H1 (cell line): ENCODE measurements around the gene SMARCA2. TPM values are rescaled to one million over a fixed set of nuclear protein-coding genes. Genes with fewer than 3 reads are reported as not detected.
A peak's percentile ranks its signal among the peaks of the same experiment; 100 is the strongest.

Experiments used
- CTCF ChIA-PET: fragments of 300-600 bp; sonication (Branson Sonifier 250); formaldehyde crosslinking; loops from one replicate; lab custom pipeline; 2021; ENCODE audit not compliant: partially characterized antibody; lab: Charles Lee
- POLR2A ChIA-PET: fragments of 300-600 bp; sonication (Branson Sonifier 250); formaldehyde crosslinking; loops from one replicate; lab custom pipeline; 2021; ENCODE audit warnings: inconsistent platforms; ENCODE audit not compliant: partially characterized antibody; lab: Charles Lee
- DNase-seq, 2 experiments: peaks; one replicate each; pipeline versions ENCODE4 v3.0.0 to v3.0.0-alpha.2; 2010 to 2022; ENCODE audit warnings: low spot score in 2 of 2, low read depth in 1 of 2, mixed read lengths in 1 of 2
- FAIRE-seq: peaks from 2 replicates; lab custom pipeline; 2011; peaks lifted over from hg19 to GRCh38; lab: Jason Lieb, UNC
- H2AFZ ChIP-seq: 2 replicates; pipeline ENCODE4 v1.8.1; 2012; ENCODE audit warnings: low read length, inconsistent platforms
- H2AK5ac ChIP-seq: 2 replicates; pipeline ENCODE4 v1.6.1; 2013; ENCODE audit warnings: low read depth, low read length
- H2BK120ac ChIP-seq: replicated peaks from 2 replicates; pipeline ENCODE3; 2013; ENCODE audit warnings: low read depth, low read length, inconsistent platforms
- H2BK12ac ChIP-seq: 2 replicates; pipeline ENCODE4 v1.6.1; 2013; ENCODE audit warnings: low read depth, low read length
- H2BK15ac ChIP-seq: 2 replicates; pipeline ENCODE4 v1.6.1; 2013; ENCODE audit warnings: low read length
- H2BK20ac ChIP-seq: 2 replicates; pipeline ENCODE4 v1.6.1; 2013; ENCODE audit warnings: low read length
- H2BK5ac ChIP-seq: 2 replicates; pipeline ENCODE4 v1.6.1; 2013; ENCODE audit warnings: low read depth, low read length
- H3K14ac ChIP-seq: 2 replicates; pipeline ENCODE4 v1.6.1; 2013; ENCODE audit warnings: inconsistent platforms; ENCODE audit not compliant: insufficient read length
- H3K18ac ChIP-seq: 2 replicates; pipeline ENCODE4 v1.6.1; 2013; ENCODE audit warnings: low read length; ENCODE audit errors: extremely low read depth
- H3K23ac ChIP-seq: 2 replicates; pipeline ENCODE4 v1.6.1; 2013; ENCODE audit warnings: inconsistent platforms; ENCODE audit not compliant: insufficient read length
- H3K23me2 ChIP-seq: 2 replicates; pipeline ENCODE4 v1.6.1; 2013; ENCODE audit warnings: low read depth, low read length
- H3K27ac ChIP-seq: 2 replicates; pipeline ENCODE4 v1.6.1; 2011; ENCODE audit warnings: low read depth, low read length, inconsistent platforms
- H3K27me3 ChIP-seq, 4 experiments: replicated peaks in 1 of 4; 1 replicate in 1 of 4; 2 replicates in 3 of 4; pipeline versions ENCODE4 v1.6.1 to v1.8.1; 2011 to 2013; ENCODE audit warnings: low read length in 3 of 4, mild to moderate bottlenecking in 3 of 4, inconsistent platforms in 2 of 4, mixed read lengths in 2 of 4, moderate library complexity in 1 of 4; ENCODE audit not compliant: control insufficient read depth in 3 of 4, insufficient read depth in 3 of 4; ENCODE audit errors: extremely low read depth in 1 of 4
- H3K36me3 ChIP-seq, 4 experiments: 2 replicates each; pipeline versions ENCODE4 v1.6.1 to v1.8.1; 2011 to 2013; ENCODE audit warnings: mild to moderate bottlenecking in 4 of 4, low read length in 3 of 4, moderate library complexity in 2 of 4, control low read depth in 1 of 4, inconsistent platforms in 1 of 4; ENCODE audit not compliant: insufficient read depth in 4 of 4, control insufficient read depth in 2 of 4
- H3K4ac ChIP-seq: replicated peaks from 2 replicates; pipeline ENCODE3; 2013; ENCODE audit warnings: low read length, low read depth, mixed read lengths, inconsistent platforms; ENCODE audit not compliant: insufficient read length
- H3K4me1 ChIP-seq, 4 experiments: replicated peaks in 1 of 4; 1 replicate in 1 of 4; 2 replicates in 3 of 4; pipeline versions ENCODE4 v1.6.1 to v1.8.1; 2011 to 2013; ENCODE audit warnings: low read length in 3 of 4, inconsistent platforms in 2 of 4, mixed read lengths in 1 of 4; ENCODE audit not compliant: insufficient read depth in 4 of 4, control insufficient read depth in 3 of 4
- H3K4me2 ChIP-seq, 2 experiments: 2 replicates each; pipeline versions ENCODE4 v1.6.1 to v1.8.1; 2011 to 2013; ENCODE audit warnings: low read depth in 2 of 2, low read length in 2 of 2, control low read depth in 1 of 2, inconsistent platforms in 1 of 2, mild to moderate bottlenecking in 1 of 2; ENCODE audit not compliant: insufficient read depth in 1 of 2
- H3K4me3 ChIP-seq, 4 experiments: fragments of 200-600, 300-600 bp in 1 of 4; sonication (generic), shearing (Covaris generic), sonication (Bioruptor Twin) in 1 of 4; 2 replicates each; pipeline versions ENCODE4 v1.5.1 to v1.8.1; 2011 to 2016; ENCODE audit warnings: low read length in 4 of 4, low read depth in 3 of 4, control low read depth in 2 of 4, inconsistent platforms in 2 of 4, mild to moderate bottlenecking in 2 of 4, mixed read lengths in 1 of 4, moderate library complexity in 1 of 4; ENCODE audit not compliant: insufficient read depth in 2 of 4; ENCODE audit errors: extremely low read depth in 1 of 4
- H3K56ac ChIP-seq: replicated peaks from 2 replicates; pipeline ENCODE3; 2013; ENCODE audit warnings: low read depth, mild to moderate bottlenecking, mixed read lengths, low read length, inconsistent platforms; ENCODE audit not compliant: insufficient read length
- H3K79me1 ChIP-seq: 2 replicates; pipeline ENCODE4 v1.6.1; 2013; ENCODE audit warnings: low read depth, low read length, control low read depth
- H3K79me2 ChIP-seq, 2 experiments: 2 replicates each; pipeline versions ENCODE4 v1.6.1 to v1.8.1; 2012 to 2013; ENCODE audit warnings: low read length in 2 of 2, mild to moderate bottlenecking in 2 of 2, inconsistent platforms in 1 of 2; ENCODE audit not compliant: insufficient read depth in 2 of 2, control insufficient read depth in 1 of 2
- H3K9ac ChIP-seq, 4 experiments: replicated peaks in 1 of 4; 1 replicate in 1 of 4; 2 replicates in 3 of 4; pipeline versions ENCODE4 v1.6.1 to v1.8.1; 2011 to 2013; ENCODE audit warnings: low read depth in 3 of 4, low read length in 3 of 4, control low read depth in 2 of 4, mild to moderate bottlenecking in 2 of 4, moderate library complexity in 2 of 4, inconsistent platforms in 1 of 4; ENCODE audit errors: extremely low read depth in 1 of 4
- H3K9me3 ChIP-seq, 2 experiments: 2 replicates each; pipeline versions ENCODE4 v1.6.1 to v1.8.1; 2012 to 2013; ENCODE audit warnings: mild to moderate bottlenecking in 2 of 2, moderate library complexity in 2 of 2, control low read depth in 1 of 2, inconsistent platforms in 1 of 2, low read depth in 1 of 2, low read length in 1 of 2, mixed read lengths in 1 of 2; ENCODE audit not compliant: insufficient read depth in 2 of 2
- H4K20me1 ChIP-seq, 2 experiments: replicated peaks in 1 of 2; 2 replicates each; pipeline versions ENCODE3 to v1.8.1; 2011 to 2013; ENCODE audit warnings: inconsistent platforms in 2 of 2, low read length in 2 of 2, mild to moderate bottlenecking in 1 of 2; ENCODE audit not compliant: insufficient read depth in 2 of 2, control insufficient read depth in 1 of 2
- H4K5ac ChIP-seq: 2 replicates; pipeline ENCODE4 v1.6.1; 2013; ENCODE audit warnings: low read length, low read depth, mixed read lengths, inconsistent platforms; ENCODE audit not compliant: insufficient read length
- H4K8ac ChIP-seq: 2 replicates; pipeline ENCODE4 v1.8.0; 2013; ENCODE audit warnings: mild to moderate bottlenecking, moderate library complexity, low read length, inconsistent platforms; ENCODE audit not compliant: insufficient read depth; ENCODE audit errors: extremely low read depth
- H4K91ac ChIP-seq: replicated peaks from 2 replicates; pipeline ENCODE3; 2013; ENCODE audit warnings: low read length, mixed read lengths, inconsistent platforms; ENCODE audit not compliant: insufficient read length
- CHD2 ChIP-seq: IDR thresholded peaks from 2 replicates; pipeline ENCODE4 v1.6.1; 2012; ENCODE audit warnings: low read length, improper control_type of control experiment
- EZH2 ChIP-seq: fragments of 200-600 bp; sonication (generic); IDR thresholded peaks from 2 replicates; pipeline ENCODE4 v1.7.1; 2012; ENCODE audit warnings: low read depth, mild to moderate bottlenecking, moderate library complexity, low read length, inconsistent platforms; ENCODE audit not compliant: severe bottlenecking
- MAX ChIP-seq: IDR thresholded peaks from 2 replicates; pipeline ENCODE4 v1.6.1; 2012; ENCODE audit warnings: inconsistent platforms
- RFX5 ChIP-seq: IDR thresholded peaks from 2 replicates; pipeline ENCODE4 v1.6.1; 2011; ENCODE audit warnings: low read depth, low read length, improper control_type of control experiment, borderline replicate concordance
- SIN3A ChIP-seq, 2 experiments: IDR thresholded peaks in 1 of 2; conservative IDR thresholded peaks in 1 of 2; 2 replicates each; pipeline ENCODE4 v1.6.1; 2011 to 2012; ENCODE audit warnings: low read length in 2 of 2, improper control_type of control experiment in 1 of 2, low read depth in 1 of 2, mild to moderate bottlenecking in 1 of 2
- TCF12 ChIP-seq: IDR thresholded peaks from 2 replicates; pipeline ENCODE4 v1.6.1; 2011; ENCODE audit warnings: low read depth, mild to moderate bottlenecking, low read length
- WGBS, 2 experiments: shearing (Covaris generic) in 1 of 2; methylation state at CpG; one replicate each; pipeline versions ENCODE4 v1.1.6 to v1.1.7; 2013 to 2015; ENCODE audit warnings: low lambda C conversion rate in 2 of 2, mixed read lengths in 2 of 2, inconsistent platforms in 1 of 2, low coverage in 1 of 2, missing lambda C conversion rate in 1 of 2; ENCODE audit not compliant: insufficient replicate concordance in 2 of 2, insufficient coverage in 1 of 2, insufficient read length in 1 of 2; ENCODE audit errors: extremely low coverage in 1 of 2, missing lambda C conversion rate in 1 of 2; 5-methylcytosine and 5-hydroxymethylcytosine counted together
- polyA plus RNA-seq, 7 experiments: library from polyadenylated mRNA; depleted of rRNA in 3 of 7; stranded (reverse) in 5 of 7; unstranded in 2 of 7; fragments of >200 nt in 5 of 7; fragments of 200-250 nt in 2 of 7; gene quantifications; 1 replicate in 5 of 7; 2 replicates in 1 of 7; 4 replicates in 1 of 7; pipeline versions ENCODE4 v1.2.1 to v1.2.3, GENCODE V29; 2011 to 2013; ENCODE audit warnings: missing spikeins in 2 of 7, mixed read lengths in 2 of 7
- total RNA-seq: library from RNA; stranded (reverse); fragmentation: NEBNext Ultra II Directional; extraction: Animal tissue kit (Norgen Biotek cat#: 25700); gene quantifications from 2 replicates; pipeline ENCODE4 v1.2.1, GENCODE V29; 2021

Gene SMARCA2
- total and polyA plus RNA-seq, 2 of the 8 experiments (the other 6 are each of a cell fraction or from before 2014, with no cell fraction given), result 6.3 to 21.7 TPM

- Histone ChIP-seq H2BK20ac (no peak overlapping the region), H3K9me3 (no peaks in the 10 kb centered on the region), H3K36me3 (no peaks in the 10 kb centered on the region), H2BK15ac (no peak overlapping the region), H3K9ac (no peak overlapping the region), H4K5ac (no peak overlapping the region), H2BK5ac (no peak overlapping the region), H2AK5ac (no peak overlapping the region), H3K4me3 (no peak overlapping the region), H3K4ac (no peak overlapping the region), H2BK120ac (no peak overlapping the region), H3K18ac (0 out of 2 replicates have a peak overlapping the region, but pooled peaks have one; percentile 9), H3K4me1 (peaks cover 0 to 15% (median 8%) of the 10 kb centered on the region in 4 experiments; a peak in 5 of 7 replicates), H3K27me3 (peaks cover 0 to 10% (median 5%) of the 10 kb centered on the region in 4 experiments; a peak in 6 of 7 replicates), H3K23ac (no peak overlapping the region), H3K79me2 (no peaks in the 10 kb centered on the region), H4K8ac (no peak overlapping the region), H2AFZ (no peak overlapping the region), H3K79me1 (no peaks in the 10 kb centered on the region), H4K91ac (no peak overlapping the region), H3K56ac (no peak overlapping the region), H2BK12ac (no peak overlapping the region), H3K27ac (no peak overlapping the region), H3K14ac (no peak overlapping the region), H3K23me2 (peaks cover 3% of the 10 kb centered on the region; the same call in 1 of the 2 replicates), H3K4me2 (no peak overlapping the region; a peak in 1 of 4 replicates), H4K20me1 (peaks cover 0 to 2% of the 10 kb centered on the region in 2 experiments)
- 87% methylated on average over 5 of the region's 5 CpGs; no CpG with 5 or more reads in 1 of the 2 experiments for WGBS, 2 experiments
- DNase-seq (no peak), FAIRE-seq (no peak)
- POLR2A ChIA-PET, result no interaction called here
- CTCF ChIA-PET, result interaction anchor here (0.9 kb wide), 1 partner anchor 64 kb away, joined by 4 read pairs; no protein-coding TSS in a partner anchor
- TF ChIP-seq EZH2 (no peak), RFX5 (no peak), SIN3A (conservative IDR thresholded peaks at IDR 0.05 in 1 of 2, IDR thresholded peaks at IDR 0.05 in 1 of 2; ENCODE audit: low read depth in 1 of 2, low read length in 2 of 2) (no peak), CHD2 (no peak), MAX (no peak), TCF12 (no peak)
Measured at GRCh38 chr9:2023532-2023931, 8.4 kb downstream of the SMARCA2 start.
